GM08714 (cell line): ENCODE measurements around the gene RAB10.
"Not testable (repeated sequence)": the region's sequence is repeated elsewhere in the genome, so short reads cannot be mapped to it uniquely, and the experiment has no call there.

ENCODE experiments used
- H3K4me3 ChIP-seq: fragments of 200-500 bp; sonication (Bioruptor generic); 2 replicates; pipeline ENCODE4 v1.5.1; 2014; ENCODE audit warnings: mild to moderate bottlenecking, low read length, inconsistent platforms
- ZNF274 ChIP-seq: IDR thresholded peaks from 2 replicates; pipeline ENCODE4 v1.6.1; 2012; ENCODE audit warnings: mild to moderate bottlenecking, low read depth, low read length

RAB10 gene

GRCh38 chr2:26033818-26034636 is at the start of gene RAB10:
TSS of gene RAB10 (plus strand) at chr2:26034084. CDS start at chr2:26034609, 525 bp downstream.
- H3K4me3 ChIP-seq, result peak within 1 kb of the TSS; percentile 100
- no peak for TF ChIP-seq ZNF274

GRCh38 chr2:25988134-25988533 is 45.8 kb upstream of the RAB10 start:
- H3K4me3 ChIP-seq, result no peak overlapping the region
- TF ChIP-seq ZNF274, result no peak

- H3K4me3 ChIP-seq, result no peak overlapping the region
- TF ChIP-seq ZNF274, result no peak
Measured at GRCh38 chr2:25989154-25989553, 44.7 kb upstream of the RAB10 start.

DNA sequence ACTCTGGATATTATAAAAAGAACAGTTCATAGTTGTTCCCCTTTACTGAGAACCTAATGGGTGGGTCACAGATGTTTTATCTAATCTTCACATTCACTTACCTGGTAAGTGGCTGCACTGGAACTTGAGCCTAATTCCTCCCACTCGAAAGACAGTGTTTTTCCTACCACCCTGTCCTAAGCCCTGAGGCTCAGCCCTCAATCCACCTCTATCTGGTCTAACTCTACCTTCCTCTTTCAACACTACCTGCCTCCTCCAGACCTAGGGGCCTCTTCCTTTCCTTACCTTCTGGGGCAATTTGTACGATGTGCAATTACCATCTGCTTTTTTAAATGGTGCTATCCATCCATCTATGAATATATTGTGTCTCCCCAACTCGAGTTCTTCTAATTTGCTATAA is 41.9 kb upstream of the RAB10 start:
- TF ChIP-seq ZNF274, result no peak
- H3K4me3 ChIP-seq, result no peak overlapping the region

DNA sequence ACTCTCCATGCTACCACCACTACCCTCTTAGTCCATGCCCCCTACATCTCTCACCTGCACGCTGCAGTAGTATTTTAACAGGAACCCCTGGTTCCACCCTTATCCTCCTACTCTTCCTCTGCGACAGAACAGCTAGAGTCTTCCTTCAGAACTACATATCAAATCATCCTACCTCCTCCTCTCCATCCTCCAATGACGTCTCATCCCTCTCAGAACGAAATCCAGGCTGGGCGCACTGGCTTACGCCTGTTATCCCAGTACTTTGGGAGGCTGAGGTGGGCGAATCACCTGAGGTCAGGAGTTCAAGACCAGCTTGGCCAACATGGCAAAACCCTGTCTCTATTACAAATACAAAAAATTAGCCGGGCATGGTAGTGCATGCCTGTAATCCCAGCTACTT is 41.3 kb upstream of the RAB10 start:
- TF ChIP-seq ZNF274, result no peak
- H3K4me3 ChIP-seq, result no peak overlapping the region

DNA sequence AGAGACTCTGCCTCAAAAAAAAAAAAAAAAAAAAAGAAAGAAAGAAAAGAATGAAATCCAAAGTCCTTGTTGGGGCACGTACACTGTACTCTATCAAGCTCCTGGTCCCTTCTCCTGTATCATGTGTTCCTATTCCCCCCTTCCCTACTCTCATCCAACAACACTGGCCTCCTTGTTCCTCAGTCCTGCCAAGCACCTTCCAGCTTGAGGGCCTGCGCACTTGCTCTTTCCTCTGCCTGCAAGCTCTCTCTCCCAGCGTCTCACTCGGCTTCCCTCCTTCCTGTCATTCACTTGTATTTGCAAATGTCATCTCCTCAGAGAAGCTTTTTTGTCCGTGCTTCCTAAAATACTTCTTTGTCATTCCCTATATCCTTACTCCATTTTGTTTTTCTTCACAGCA is 40.8 kb upstream of the RAB10 start:
- TF ChIP-seq ZNF274, result no peak
- H3K4me3 ChIP-seq, result no peak overlapping the region

- no peak for TF ChIP-seq ZNF274
- no peak overlapping the region for H3K4me3 ChIP-seq
Measured at GRCh38 chr2:25994509-25994908, 39.4 kb upstream of the RAB10 start.

GRCh38 chr2:25996844-25997243 is 37.0 kb upstream of the RAB10 start:
- TF ChIP-seq ZNF274, result no peak
- no peak overlapping the region for H3K4me3 ChIP-seq

DNA sequence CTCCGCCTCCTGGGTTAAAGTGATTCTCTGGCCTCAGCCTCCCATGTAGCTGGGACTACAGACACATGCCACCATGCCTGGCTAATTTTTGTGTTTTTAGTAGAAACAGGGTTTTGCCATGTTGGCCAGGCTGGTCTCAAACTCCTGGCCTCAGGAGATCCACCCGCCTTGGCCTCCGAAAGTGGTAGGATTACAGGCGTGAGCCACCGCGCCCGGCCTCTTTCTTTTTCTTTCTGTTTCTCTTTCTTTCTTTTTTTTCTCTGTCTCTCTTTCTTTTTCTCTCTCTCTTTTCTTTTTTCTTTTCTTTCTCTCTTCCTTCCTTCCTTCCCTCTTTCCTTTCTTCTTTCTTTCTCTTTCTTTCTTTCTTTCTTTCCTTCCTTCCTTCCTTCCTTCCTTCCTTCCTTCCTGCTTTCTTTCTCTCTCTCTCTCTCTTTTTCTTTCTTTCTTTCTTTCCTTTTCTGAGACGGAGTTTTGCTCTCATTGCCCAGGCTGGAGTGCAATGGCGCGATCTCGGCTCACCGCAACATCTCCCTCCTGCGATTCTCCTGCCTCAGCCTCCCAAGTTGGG is 35.0 kb upstream of the RAB10 start:
- H3K4me3 ChIP-seq, result not testable (repeated sequence)

DNA sequence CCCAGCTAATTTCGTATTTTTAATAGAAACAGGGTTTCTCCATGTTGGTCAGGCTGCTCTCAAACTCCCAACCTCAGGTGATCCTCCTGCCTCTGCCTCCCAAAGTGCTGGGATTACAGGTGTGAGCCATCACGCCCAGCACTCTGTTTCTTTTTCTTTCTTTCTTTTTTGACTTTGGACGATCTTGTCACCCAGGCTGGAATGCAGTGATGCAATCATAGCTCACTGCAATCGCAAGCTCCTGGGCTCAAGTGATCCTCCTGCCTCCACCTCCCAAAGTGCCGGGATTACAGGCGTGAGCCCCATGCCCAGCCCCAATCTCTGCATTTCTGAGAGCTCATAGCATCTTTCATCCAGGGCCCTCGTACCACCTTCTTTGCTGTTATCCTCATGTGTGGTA is 34.5 kb upstream of the RAB10 start:
- not testable (repeated sequence) for H3K4me3 ChIP-seq

DNA sequence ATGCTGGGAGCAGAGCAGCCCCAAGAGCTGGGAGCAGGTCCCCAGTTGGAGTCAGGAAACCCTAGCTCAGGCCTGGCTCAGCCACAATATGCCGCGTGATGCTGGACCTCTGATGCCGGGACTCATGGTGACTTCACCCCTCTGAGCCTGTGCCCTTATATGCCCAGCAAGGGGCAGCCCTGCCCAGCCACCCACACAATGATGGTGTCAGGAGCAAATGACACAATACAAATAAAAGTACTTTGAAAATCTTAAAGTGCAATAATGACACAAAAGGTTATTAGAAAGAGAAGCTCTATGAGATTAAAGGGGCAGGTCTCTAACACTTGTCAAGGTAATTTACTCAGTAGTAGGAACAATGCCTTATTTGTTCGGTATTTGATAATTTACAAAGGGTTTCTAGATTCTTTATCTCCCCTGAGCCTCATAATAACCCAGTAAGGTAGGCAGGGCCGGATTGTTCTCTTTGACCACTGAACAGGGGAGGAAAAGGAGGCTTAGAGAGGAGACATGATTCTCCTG is 33.3 kb upstream of the RAB10 start:
- no peak for TF ChIP-seq ZNF274
- H3K4me3 ChIP-seq, result no peak overlapping the region

DNA sequence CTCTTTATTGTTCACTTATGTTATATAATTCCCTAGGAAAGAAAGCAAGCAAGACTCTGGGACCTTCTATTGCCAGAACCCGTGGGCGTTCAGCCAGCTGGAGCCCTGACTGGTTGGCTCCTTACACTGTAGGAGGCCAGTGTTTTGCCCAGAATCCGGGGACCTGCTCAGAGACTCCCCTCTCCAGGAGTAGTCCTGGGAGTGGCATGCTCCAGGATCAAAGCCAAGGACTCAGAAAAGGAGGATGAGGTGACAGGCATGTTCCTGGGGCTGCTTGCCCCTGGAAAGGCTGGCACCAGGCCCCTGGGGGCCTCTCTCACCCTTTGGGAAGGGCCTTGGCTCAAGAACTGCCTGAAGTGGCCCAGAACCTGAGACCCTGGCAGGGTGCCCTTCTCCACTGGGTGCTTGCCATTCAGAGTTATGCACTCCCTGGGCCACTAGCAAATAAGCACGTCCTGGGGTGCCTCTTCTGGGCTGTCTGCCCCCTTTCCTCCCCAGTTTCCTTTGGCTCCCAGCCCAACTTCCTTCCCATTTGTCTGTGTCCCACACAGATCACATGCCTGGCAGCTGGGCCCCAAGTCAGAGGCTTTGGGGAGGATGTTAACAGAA is 32.0 kb upstream of the RAB10 start:
- H3K4me3 ChIP-seq, result no peak overlapping the region
- TF ChIP-seq ZNF274, result no peak

GRCh38 chr2:26002632-26003310 is 31.1 kb upstream of the RAB10 start:
- no peak overlapping the region for H3K4me3 ChIP-seq
- TF ChIP-seq ZNF274, result no peak

- TF ChIP-seq ZNF274, result no peak
- H3K4me3 ChIP-seq, result no peak overlapping the region
Measured at GRCh38 chr2:26008095-26008494, 25.8 kb upstream of the RAB10 start.
